ENCODE measurements around the gene OSBPL10. TPM values are rescaled to one million over a fixed set of nuclear protein-coding genes. Genes with fewer than 3 reads are reported as not detected.

Gene OSBPL10
- total and polyA plus RNA-seq, 9 donors, result 2.5 to 36.6 (median 10.6) TPM

DNA sequence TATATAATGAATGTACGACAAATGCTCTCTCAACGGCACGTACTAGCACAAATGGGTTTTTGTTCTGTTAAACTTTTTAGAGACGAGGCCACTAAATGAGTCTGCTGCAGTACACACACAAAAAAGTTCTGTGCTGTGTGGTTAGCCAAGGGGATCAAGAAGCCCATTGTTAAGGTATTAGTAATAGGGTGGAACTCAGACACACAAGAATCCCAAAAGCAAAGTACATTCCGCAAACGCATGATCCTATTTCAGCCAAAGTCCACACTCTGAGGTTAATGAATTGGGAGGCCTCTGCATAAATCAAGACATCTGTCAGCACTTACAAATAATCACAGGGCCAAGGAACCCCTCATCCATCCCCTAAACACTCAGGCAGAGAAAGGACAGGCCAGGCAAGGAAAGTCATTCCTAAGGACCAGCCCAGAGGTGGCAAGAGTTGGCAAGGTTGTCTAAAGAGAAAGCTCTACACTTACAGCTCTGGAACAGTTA is 12.1 kb downstream of the OSBPL10 start:
- Histone ChIP-seq H3K4me3 (no peak overlapping the region), H3K27me3 (no peaks in the 10 kb centered on the region), H3K27ac (no peak overlapping the region), H3K4me1 (ENCODE audit: insufficient read depth) (no peaks in the 10 kb centered on the region), H3K9me3 (no peaks in the 10 kb centered on the region), H3K36me3 (no peaks in the 10 kb centered on the region)
- no peak for DNase-seq
- TF ChIP-seq, protein P1, sequence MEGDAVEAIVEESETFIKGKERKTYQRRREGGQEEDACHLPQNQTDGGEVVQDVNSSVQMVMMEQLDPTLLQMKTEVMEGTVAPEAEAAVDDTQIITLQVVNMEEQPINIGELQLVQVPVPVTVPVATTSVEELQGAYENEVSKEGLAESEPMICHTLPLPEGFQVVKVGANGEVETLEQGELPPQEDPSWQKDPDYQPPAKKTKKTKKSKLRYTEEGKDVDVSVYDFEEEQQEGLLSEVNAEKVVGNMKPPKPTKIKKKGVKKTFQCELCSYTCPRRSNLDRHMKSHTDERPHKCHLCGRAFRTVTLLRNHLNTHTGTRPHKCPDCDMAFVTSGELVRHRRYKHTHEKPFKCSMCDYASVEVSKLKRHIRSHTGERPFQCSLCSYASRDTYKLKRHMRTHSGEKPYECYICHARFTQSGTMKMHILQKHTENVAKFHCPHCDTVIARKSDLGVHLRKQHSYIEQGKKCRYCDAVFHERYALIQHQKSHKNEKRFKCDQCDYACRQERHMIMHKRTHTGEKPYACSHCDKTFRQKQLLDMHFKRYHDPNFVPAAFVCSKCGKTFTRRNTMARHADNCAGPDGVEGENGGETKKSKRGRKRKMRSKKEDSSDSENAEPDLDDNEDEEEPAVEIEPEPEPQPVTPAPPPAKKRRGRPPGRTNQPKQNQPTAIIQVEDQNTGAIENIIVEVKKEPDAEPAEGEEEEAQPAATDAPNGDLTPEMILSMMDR (IDR thresholded peaks at IDR 0.05), result no peak
- TF ChIP-seq POLR2A (IDR thresholded peaks at IDR 0.05), result no peak
- TF ChIP-seq EP300 (IDR thresholded peaks at IDR 0.05), result no peak
- intact Hi-C loops (cut with DNase I), result no loop called here
- 67 to 86% (median 73%) methylated on average over 6 of the region's 6 CpGs for WGBS, 3 donors

DNA sequence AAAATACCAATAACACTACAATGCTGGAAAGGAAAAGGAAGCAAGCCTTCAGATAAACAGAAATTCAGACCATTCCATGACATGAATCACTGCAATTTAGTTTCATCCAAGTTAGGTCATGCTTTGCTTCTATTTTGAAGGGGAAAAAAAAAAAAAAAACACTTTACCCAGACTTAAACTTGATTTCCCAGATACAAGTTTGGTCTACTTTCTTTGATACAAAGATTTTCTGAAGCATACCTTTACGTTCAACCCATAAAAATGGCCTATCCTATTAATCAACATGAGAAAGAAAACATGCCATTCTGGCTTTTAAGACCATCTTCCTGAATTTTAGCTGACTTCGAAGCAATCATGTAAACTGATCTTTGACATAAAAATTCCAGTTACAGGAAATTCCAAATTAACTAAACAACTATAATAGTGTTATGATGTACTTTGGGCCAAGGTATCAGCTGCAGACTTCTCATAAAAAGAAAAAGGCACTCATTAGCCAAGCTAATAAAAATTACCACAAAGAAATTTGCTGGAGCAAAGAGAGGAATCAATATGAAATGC is 12.6 kb downstream of the OSBPL10 start:
- Histone ChIP-seq H3K27me3 (no peaks in the 10 kb centered on the region), H3K36me3 (no peaks in the 10 kb centered on the region), H3K4me3 (no peak overlapping the region), H3K4me1 (ENCODE audit: insufficient read depth) (no peaks in the 10 kb centered on the region), H3K27ac (no peak overlapping the region), H3K9me3 (no peaks in the 10 kb centered on the region)
- TF ChIP-seq, protein P1 (IDR thresholded peaks at IDR 0.05), result no peak
- TF ChIP-seq EP300 (IDR thresholded peaks at IDR 0.05) (no peak), POLR2A (IDR thresholded peaks at IDR 0.05) (no peak)
- no peak for DNase-seq
- intact Hi-C loops (cut with DNase I), result no loop called here
- WGBS, 3 donors, result 47 to 60% (median 50%) methylated on average over 2 of the region's 2 CpGs

DNA sequence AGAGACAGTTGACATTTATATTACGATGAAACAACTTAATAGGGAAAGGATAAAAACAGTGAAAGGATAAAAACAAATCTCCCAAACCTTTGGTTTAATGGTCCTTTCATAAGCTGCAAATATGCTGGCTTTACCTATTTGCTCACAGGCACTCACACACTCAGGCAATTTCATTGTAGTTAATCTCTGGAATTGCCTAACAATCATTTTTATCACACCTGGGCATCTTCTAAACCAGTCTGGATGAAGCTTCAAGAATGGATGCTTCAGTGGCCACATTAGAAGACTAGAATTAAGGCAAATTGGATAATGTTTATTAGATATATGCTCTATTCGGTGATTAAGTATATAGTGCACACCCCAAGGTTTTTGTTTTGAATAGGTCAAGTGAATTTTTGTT is 13.5 kb downstream of the OSBPL10 start:
- Histone ChIP-seq H3K36me3 (no peaks in the 10 kb centered on the region), H3K27ac (no peak overlapping the region), H3K9me3 (no peaks in the 10 kb centered on the region), H3K27me3 (no peaks in the 10 kb centered on the region), H3K4me1 (ENCODE audit: insufficient read depth) (no peaks in the 10 kb centered on the region), H3K4me3 (no peak overlapping the region)
- TF ChIP-seq POLR2A (IDR thresholded peaks at IDR 0.05) (no peak), EP300 (IDR thresholded peaks at IDR 0.05) (no peak)
- TF ChIP-seq, protein P1 (IDR thresholded peaks at IDR 0.05), result no peak
- no peak for DNase-seq
- 86 to 90% (median 88%) methylated on average over 2 of the region's 2 CpGs for WGBS, 3 donors
- intact Hi-C loops (cut with DNase I), result no loop called here

DNA sequence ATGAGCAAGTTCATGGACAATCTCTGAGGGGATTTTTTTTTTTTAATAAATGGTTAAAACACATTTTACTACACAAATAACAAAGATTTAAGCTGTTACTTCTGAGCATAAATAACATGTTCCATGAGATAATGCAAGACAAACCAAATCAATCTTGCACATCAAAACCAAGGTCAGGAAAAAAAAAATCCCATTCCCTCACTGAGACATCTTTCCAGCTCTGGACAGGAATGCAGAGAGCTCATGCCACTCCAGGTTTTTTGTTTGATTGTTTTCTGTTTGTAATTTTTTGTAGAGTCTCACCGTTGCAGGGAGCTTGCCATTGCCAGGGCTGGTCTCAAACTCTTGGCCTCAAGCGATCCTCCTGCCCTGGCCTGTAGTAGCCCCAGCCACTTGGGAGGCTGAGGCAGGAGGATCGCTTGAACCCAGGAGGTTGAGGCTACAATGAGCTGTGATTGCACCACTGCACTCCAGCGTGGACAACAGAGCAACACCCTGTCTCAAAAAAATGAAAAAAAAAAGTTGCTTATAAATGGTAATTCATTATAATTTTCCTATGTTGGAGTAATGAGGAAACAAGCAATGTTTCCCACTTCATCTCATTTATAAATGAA is 14.0 kb downstream of the OSBPL10 start:
- intact Hi-C loops (cut with DNase I), result no loop called here

More for the DNA sequence above, 14.0 kb downstream of the OSBPL10 start:
- Histone ChIP-seq H3K4me1 (ENCODE audit: insufficient read depth) (no peaks in the 10 kb centered on the region), H3K36me3 (no peaks in the 10 kb centered on the region), H3K9me3 (no peaks in the 10 kb centered on the region), H3K4me3 (no peak overlapping the region), H3K27ac (no peak overlapping the region), H3K27me3 (no peaks in the 10 kb centered on the region)
- TF ChIP-seq POLR2A (IDR thresholded peaks at IDR 0.05) (no peak), EP300 (IDR thresholded peaks at IDR 0.05) (no peak)
- TF ChIP-seq, protein P1 (IDR thresholded peaks at IDR 0.05), result no peak
- WGBS, 3 donors, result 71 to 82% (median 78%) methylated on average over 4 of the region's 4 CpGs
- no peak for DNase-seq

Measured in ovary (tissue), 9 donors.